Panc1 (cell line): Measurements from ENCODE around the gene ANAPC1.

Experiments
- CTCF ChIP-seq: fragments of 450-650 bp; IDR thresholded peaks from 2 replicates; pipeline ENCODE4 v1.5.1; 2017; ENCODE audit warnings: mild to moderate bottlenecking
- POLR2AphosphoS5 ChIP-seq: IDR thresholded peaks from 2 replicates; pipeline ENCODE4 v1.6.1; 2012; ENCODE audit warnings: mild to moderate bottlenecking, low read depth, low read length, moderate library complexity
- SIN3A ChIP-seq: IDR thresholded peaks from 2 replicates; pipeline ENCODE4 v1.6.1; 2012; ENCODE audit warnings: low read depth, mild to moderate bottlenecking, low read length, moderate library complexity, borderline replicate concordance; ENCODE audit not compliant: insufficient read depth
- TCF7L2 ChIP-seq: IDR thresholded peaks from 2 replicates; pipeline ENCODE4 v1.6.1; 2011; ENCODE audit warnings: mild to moderate bottlenecking, low read depth, low read length, inconsistent platforms

- TF ChIP-seq CTCF: no peak
- TF ChIP-seq POLR2AphosphoS5: no peak
- no peak for TF ChIP-seq SIN3A
- TF ChIP-seq TCF7L2: no peak
These were observed 13.6 kb upstream of the ANAPC1 start for GRCh38 chr2:111897630-111897923.
